BE2C (cell line): Measurements from ENCODE around the gene FANCC.

ENCODE experiments used
- DNase-seq: peaks from one replicate; pipeline ENCODE4 v3.0.0-alpha.2; 2020
- H3K27me3 ChIP-seq: fragments of 250-450 bp; sonication (Bioruptor Pico); 2 replicates; pipeline ENCODE4 v1.5.1; 2020; ENCODE audit warnings: mild to moderate bottlenecking
- H3K36me3 ChIP-seq: fragments of 250-450 bp; sonication (Bioruptor Pico); 2 replicates; pipeline ENCODE4 v1.5.1; 2020; ENCODE audit warnings: mild to moderate bottlenecking
- H3K4me1 ChIP-seq: fragments of 250-450 bp; sonication (Bioruptor Pico); 2 replicates; pipeline ENCODE4 v1.5.1; 2020
- H3K4me3 ChIP-seq: 2 replicates; pipeline ENCODE4 v1.5.1; 2011; ENCODE audit warnings: low read depth, low read length
- H3K9me3 ChIP-seq: fragments of 250-450 bp; sonication (Bioruptor Pico); 2 replicates; pipeline ENCODE4 v1.5.1; 2020
- TF ChIP-seq, protein P1 (sequence below): IDR thresholded peaks from 2 replicates; pipeline ENCODE4 v1.5.1; 2012; ENCODE audit warnings: mild to moderate bottlenecking, low read depth, low read length

FANCC gene

DNA sequence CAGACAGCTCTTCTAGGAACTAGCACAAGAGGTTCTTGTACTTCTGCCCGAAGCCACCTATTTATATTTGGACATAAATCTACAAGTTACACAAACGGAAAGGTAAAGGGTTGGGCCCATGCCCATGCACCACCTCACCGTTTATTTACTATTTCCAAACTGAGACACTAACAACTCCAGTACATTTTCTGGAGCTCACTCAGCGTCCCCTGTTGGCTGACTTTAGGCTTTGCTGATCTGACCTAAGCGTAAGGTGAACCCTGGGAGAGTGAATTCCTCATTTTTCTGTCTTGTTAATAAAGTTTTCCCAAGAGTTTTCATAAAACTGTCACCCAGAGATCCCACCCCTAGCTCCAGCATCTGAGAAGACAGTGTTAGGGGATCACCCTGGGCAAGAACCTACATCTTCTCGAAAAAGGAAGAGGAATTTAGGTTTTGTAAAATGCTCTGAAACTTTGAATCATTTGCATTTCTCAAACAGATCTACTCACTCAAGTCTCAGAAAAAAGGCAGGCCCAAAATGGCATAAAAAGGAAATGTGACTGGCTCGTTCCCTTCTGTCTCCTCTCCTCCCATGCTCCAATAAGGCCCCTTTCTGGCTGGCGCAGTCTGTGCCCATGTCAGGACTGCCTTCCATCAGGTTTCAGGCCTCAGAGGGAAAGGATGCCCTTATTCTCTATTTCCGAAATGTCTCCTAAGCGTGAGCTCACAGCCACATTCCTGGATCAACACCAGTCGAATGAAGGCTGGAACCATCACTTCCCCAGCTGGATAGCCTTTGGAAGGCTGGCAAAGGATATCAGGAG, 201.3 kb downstream of the FANCC start:
- TF ChIP-seq, protein P1, sequence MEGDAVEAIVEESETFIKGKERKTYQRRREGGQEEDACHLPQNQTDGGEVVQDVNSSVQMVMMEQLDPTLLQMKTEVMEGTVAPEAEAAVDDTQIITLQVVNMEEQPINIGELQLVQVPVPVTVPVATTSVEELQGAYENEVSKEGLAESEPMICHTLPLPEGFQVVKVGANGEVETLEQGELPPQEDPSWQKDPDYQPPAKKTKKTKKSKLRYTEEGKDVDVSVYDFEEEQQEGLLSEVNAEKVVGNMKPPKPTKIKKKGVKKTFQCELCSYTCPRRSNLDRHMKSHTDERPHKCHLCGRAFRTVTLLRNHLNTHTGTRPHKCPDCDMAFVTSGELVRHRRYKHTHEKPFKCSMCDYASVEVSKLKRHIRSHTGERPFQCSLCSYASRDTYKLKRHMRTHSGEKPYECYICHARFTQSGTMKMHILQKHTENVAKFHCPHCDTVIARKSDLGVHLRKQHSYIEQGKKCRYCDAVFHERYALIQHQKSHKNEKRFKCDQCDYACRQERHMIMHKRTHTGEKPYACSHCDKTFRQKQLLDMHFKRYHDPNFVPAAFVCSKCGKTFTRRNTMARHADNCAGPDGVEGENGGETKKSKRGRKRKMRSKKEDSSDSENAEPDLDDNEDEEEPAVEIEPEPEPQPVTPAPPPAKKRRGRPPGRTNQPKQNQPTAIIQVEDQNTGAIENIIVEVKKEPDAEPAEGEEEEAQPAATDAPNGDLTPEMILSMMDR = peak; percentile 64
- Histone ChIP-seq H3K9me3 (no peaks in the 10 kb centered on the region), H3K27me3 (no peaks in the 10 kb centered on the region), H3K4me3 (no peak overlapping the region), H3K4me1 (peaks cover 5% of the 10 kb centered on the region; the same call in 1 of the 2 replicates), H3K36me3 (peaks cover 23% of the 10 kb centered on the region)
- DNase-seq = no peak

DNA sequence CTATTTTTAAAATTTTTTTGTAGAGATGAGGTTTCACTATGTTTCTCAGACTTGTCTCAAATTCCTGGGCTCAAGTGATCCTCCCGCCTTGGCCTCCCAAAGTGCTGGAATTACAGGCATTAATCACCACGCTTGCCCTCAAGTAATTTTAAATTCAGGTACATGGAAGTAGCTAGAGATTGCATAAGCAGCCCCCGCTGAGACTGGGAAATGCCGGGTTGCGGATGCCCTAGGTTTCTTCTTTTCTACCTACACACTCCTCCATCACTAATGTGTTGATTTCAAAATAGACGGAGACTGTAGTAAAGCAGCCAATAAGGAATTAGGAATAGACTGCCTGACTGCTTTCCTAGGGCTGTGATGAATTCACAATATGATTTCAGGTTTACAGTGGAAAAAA, 202.4 kb downstream of the FANCC start:
- TF ChIP-seq, protein P1 = no peak
- Histone ChIP-seq H3K36me3 (peaks cover 34% of the 10 kb centered on the region), H3K27me3 (no peaks in the 10 kb centered on the region), H3K4me3 (no peak overlapping the region), H3K9me3 (no peaks in the 10 kb centered on the region), H3K4me1 (no peaks in the 10 kb centered on the region)
- no peak for DNase-seq

DNA sequence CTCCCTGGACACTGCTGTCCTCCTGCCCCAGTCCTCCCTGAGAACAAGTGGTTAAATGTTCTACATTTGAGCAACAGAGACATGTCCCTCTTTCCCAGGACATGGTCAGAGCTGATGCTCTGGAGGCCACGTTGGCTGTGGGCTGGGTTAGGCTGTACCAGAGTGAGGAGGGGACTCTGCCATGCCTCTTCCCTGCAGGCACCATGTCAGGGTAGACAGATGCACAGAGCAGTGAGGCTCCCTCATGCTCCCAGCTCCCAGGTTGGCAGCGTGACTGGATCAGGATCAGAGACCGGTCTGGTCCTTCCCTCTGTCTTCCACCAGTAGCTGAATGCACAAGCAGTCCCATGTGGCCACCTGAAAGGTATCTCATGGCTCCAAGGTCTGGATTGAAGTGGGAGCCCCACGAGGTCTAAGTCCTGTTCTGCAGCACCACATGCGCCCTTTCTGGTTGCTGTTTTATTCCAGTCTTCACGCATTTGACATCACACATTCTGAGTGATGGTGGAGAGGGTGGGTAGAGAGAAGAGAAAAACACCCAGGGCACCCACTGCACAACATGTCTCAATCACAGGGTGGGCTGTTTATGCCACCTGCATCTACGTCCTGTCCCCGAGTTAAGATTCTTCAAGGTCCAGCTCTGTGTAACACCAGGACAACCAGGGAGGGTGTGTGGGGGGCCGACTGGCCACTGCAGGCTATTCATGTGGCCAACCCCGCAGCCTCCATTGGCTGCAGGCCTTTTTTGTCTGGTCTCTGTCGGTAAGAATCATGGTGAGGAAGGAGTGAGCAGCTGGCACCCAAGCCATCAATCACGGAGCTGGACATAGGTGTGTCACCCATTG, 204.9 kb downstream of the FANCC start:
- Histone ChIP-seq H3K27me3 (no peaks in the 10 kb centered on the region), H3K4me1 (no peaks in the 10 kb centered on the region), H3K4me3 (no peak overlapping the region), H3K36me3 (peaks cover 53% of the 10 kb centered on the region), H3K9me3 (no peaks in the 10 kb centered on the region)
- TF ChIP-seq, protein P1 = no peak
- no peak for DNase-seq

DNA sequence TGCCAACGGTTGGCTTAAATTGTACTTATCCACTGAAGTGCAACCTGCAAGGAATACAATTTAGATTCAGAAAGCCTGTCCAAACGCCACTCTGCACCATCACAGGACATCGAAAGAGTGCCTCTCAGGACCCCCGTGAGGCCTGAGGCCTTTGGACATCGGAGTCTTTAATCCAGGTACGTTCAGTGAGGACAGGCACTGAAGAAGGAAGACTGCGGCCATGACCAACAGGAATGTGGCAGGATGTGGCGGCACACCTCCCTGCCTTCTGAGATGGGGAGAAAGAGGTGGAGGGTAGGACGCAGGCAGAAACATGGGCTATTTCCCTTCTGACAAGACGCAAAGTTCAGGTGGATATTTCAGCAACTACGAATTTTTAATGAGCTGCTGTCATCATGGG, 205.8 kb downstream of the FANCC start:
- Histone ChIP-seq H3K9me3 (no peaks in the 10 kb centered on the region), H3K4me1 (no peaks in the 10 kb centered on the region), H3K27me3 (no peaks in the 10 kb centered on the region), H3K4me3 (no peak overlapping the region), H3K36me3 (peaks cover 60% of the 10 kb centered on the region)
- TF ChIP-seq, protein P1 = no peak
- DNase-seq = no peak

DNA sequence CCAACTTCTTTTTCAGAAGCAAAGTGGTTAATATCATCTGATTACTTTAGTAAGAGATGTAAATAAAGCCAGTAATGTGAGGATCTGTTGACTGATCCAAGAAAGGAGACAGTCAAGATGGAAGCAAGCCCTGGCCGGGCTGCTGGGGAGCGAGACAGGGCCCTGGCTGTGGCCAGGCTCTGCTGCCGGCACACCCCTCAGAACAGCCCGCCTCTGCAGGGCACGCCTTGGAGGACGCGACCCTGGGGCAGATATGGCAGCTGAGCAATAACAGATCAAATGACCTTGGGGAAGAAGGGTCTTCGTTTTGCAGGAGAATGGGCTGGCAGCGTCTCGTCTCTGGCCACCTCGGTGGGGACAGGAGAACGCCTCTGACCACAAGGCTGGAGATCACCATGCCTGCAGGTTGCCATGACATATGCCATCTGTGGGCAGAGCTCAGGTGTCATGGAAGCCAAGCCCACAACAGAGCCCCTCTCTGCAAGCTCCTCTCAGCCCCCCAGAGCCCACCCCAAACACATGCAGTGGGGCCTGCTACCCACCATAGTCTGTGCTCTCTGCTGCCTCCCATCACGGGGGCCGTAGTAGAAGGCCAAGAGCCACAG, 206.5 kb downstream of the FANCC start:
- Histone ChIP-seq H3K9me3 (no peaks in the 10 kb centered on the region), H3K4me3 (no peak overlapping the region), H3K27me3 (no peaks in the 10 kb centered on the region), H3K36me3 (peaks cover 67% of the 10 kb centered on the region), H3K4me1 (no peaks in the 10 kb centered on the region)
- no peak for DNase-seq
- TF ChIP-seq, protein P1 = no peak
